H1 (cell line): ENCODE measurements around the gene PHKG2. TPM values are rescaled to one million over a fixed set of nuclear protein-coding genes. Genes with fewer than 3 reads are reported as not detected.

Source experiments
- polyA plus RNA-seq, 7 experiments: library from polyadenylated mRNA; depleted of rRNA in 3 of 7; stranded (reverse) in 5 of 7; unstranded in 2 of 7; fragments of >200 nt in 5 of 7; fragments of 200-250 nt in 2 of 7; gene quantifications; 1 replicate in 5 of 7; 2 replicates in 1 of 7; 4 replicates in 1 of 7; pipeline versions ENCODE4 v1.2.1 to v1.2.3, GENCODE V29; 2011 to 2013; ENCODE audit warnings: missing spikeins in 2 of 7, mixed read lengths in 2 of 7
- small RNA-seq: library from polyadenylated mRNA; stranded (forward); fragments of <200 nt; extraction: miRNeasy Mini kit (QIAGEN cat#:217004); gene quantifications from one replicate; pipeline ENCODE3, GENCODE V24; 2013; ENCODE audit not compliant: insufficient read depth
- total RNA-seq: library from RNA; stranded (reverse); fragmentation: NEBNext Ultra II Directional; extraction: Animal tissue kit (Norgen Biotek cat#: 25700); gene quantifications from 2 replicates; pipeline ENCODE4 v1.2.1, GENCODE V29; 2021

PHKG2 gene
- total and polyA plus RNA-seq, 2 of the 8 experiments (the other 6 are each of a cell fraction or from before 2014, with no cell fraction given): 36.0 to 53.4 TPM

Small RNA genes within 50 kb of the gene (small RNA-seq; reads per million reads assigned to genes)
- gene RNU6-1043P: not detected
- gene SNORA30: 2.1 reads per million, percentile 17 among the genes with 10 or more reads in this experiment

Other genes starting within 250 kb of the PHKG2 start
- gene ZNF768, start 221.9 kb upstream of the PHKG2 start, total RNA-seq: 34.7 and 36.1 TPM in 2 replicates
- 47.7 and 63.3 TPM in 2 replicates for gene ZNF768, start 221.9 kb upstream of the PHKG2 start, polyA plus RNA-seq (2011; rRNA removed)
- gene ZNF747, start 213.6 kb upstream of the PHKG2 start, total RNA-seq: 10.3 and 12.0 TPM in 2 replicates
- gene ZNF747, start 213.6 kb upstream of the PHKG2 start, polyA plus RNA-seq (2011; rRNA removed): 9.9 and 10.7 TPM in 2 replicates
- gene ZNF764, start 190.1 kb upstream of the PHKG2 start, total RNA-seq: 7.7 and 8.4 TPM in 2 replicates
- gene ZNF764, start 190.1 kb upstream of the PHKG2 start, polyA plus RNA-seq (2011; rRNA removed): 5.7 and 8.3 TPM in 2 replicates
- 3.5 and 3.7 TPM in 2 replicates for gene ZNF688, start 176.7 kb upstream of the PHKG2 start, total RNA-seq
- gene ZNF688, start 176.7 kb upstream of the PHKG2 start, polyA plus RNA-seq (2011; rRNA removed): 2.7 and 6.3 TPM in 2 replicates
- 12.9 and 14.8 TPM in 2 replicates for gene ZNF785, start 162.7 kb upstream of the PHKG2 start, total RNA-seq
- gene ZNF785, start 162.7 kb upstream of the PHKG2 start, polyA plus RNA-seq (2011; rRNA removed): 8.6 and 11.7 TPM in 2 replicates
- gene ZNF689, start 138.0 kb upstream of the PHKG2 start, total RNA-seq: 14.2 and 14.3 TPM in 2 replicates
- gene ZNF689, start 138.0 kb upstream of the PHKG2 start, polyA plus RNA-seq (2011; rRNA removed): 15.3 and 19.0 TPM in 2 replicates
- gene PRR14, start 97.5 kb upstream of the PHKG2 start, total RNA-seq: 16.1 and 18.9 TPM in 2 replicates
- gene PRR14, start 97.5 kb upstream of the PHKG2 start, polyA plus RNA-seq (2011; rRNA removed): 3.6 and 8.7 TPM in 2 replicates
- 12.9 and 13.9 TPM in 2 replicates for gene FBRS, start 90.0 kb upstream of the PHKG2 start, total RNA-seq
- 2.4 and 3.8 TPM in 2 replicates for gene FBRS, start 90.0 kb upstream of the PHKG2 start, polyA plus RNA-seq (2011; rRNA removed)
- gene SRCAP, start 49.3 kb upstream of the PHKG2 start, total RNA-seq: 54.3 and 58.7 TPM in 2 replicates
- 5.5 and 9.5 TPM in 2 replicates for gene SRCAP, start 49.3 kb upstream of the PHKG2 start, polyA plus RNA-seq (2011; rRNA removed)
- 5.2 and 6.0 TPM in 2 replicates for gene CFAP119, start 13.6 kb downstream of the PHKG2 start, total RNA-seq
- gene CFAP119, start 13.6 kb downstream of the PHKG2 start, polyA plus RNA-seq (2011; rRNA removed): 5.6 and 7.1 TPM in 2 replicates
- gene RNF40, start 13.9 kb downstream of the PHKG2 start, total RNA-seq: 68.7 and 70.8 TPM in 2 replicates
- 36.9 and 38.5 TPM in 2 replicates for gene RNF40, start 13.9 kb downstream of the PHKG2 start, polyA plus RNA-seq (2011; rRNA removed)
- 19.3 and 19.5 TPM in 2 replicates for gene ZNF629, start 38.8 kb downstream of the PHKG2 start, total RNA-seq
- gene ZNF629, start 38.8 kb downstream of the PHKG2 start, polyA plus RNA-seq (2011; rRNA removed): 11.0 and 13.6 TPM in 2 replicates
- gene BCL7C, start 145.7 kb downstream of the PHKG2 start, total RNA-seq: 16.5 and 17.2 TPM in 2 replicates
- 8.6 and 10.9 TPM in 2 replicates for gene BCL7C, start 145.7 kb downstream of the PHKG2 start, polyA plus RNA-seq (2011; rRNA removed)
- 0.77 and 0.97 TPM in 2 replicates for gene CTF1, start 148.2 kb downstream of the PHKG2 start, total RNA-seq
- 3.4 and 5.0 TPM in 2 replicates for gene CTF1, start 148.2 kb downstream of the PHKG2 start, polyA plus RNA-seq (2011; rRNA removed)
- 72.2 and 74.8 TPM in 2 replicates for gene FBXL19, start 175.1 kb downstream of the PHKG2 start, total RNA-seq
- gene FBXL19, start 175.1 kb downstream of the PHKG2 start, polyA plus RNA-seq (2011; rRNA removed): 47.2 and 77.3 TPM in 2 replicates
- gene ORAI3, start 200.6 kb downstream of the PHKG2 start, total RNA-seq: 8.7 and 10.0 TPM in 2 replicates
- 24.5 and 26.8 TPM in 2 replicates for gene ORAI3, start 200.6 kb downstream of the PHKG2 start, polyA plus RNA-seq (2011; rRNA removed)
- gene SETD1A, start 209.3 kb downstream of the PHKG2 start, total RNA-seq: 29.0 and 29.6 TPM in 2 replicates
- 4.8 and 8.3 TPM in 2 replicates for gene SETD1A, start 209.3 kb downstream of the PHKG2 start, polyA plus RNA-seq (2011; rRNA removed)
- 2.9 and 3.1 TPM in 2 replicates for gene HSD3B7, start 236.8 kb downstream of the PHKG2 start, total RNA-seq
- gene HSD3B7, start 236.8 kb downstream of the PHKG2 start, polyA plus RNA-seq (2011; rRNA removed): 6.6 and 9.8 TPM in 2 replicates